Endothelial cell of umbilical vein (primary cell): ENCODE measurements around the gene GGT6. TPM values are rescaled to one million over a fixed set of nuclear protein-coding genes. Genes with fewer than 3 reads are reported as not detected.

Experiments
- BruUV-seq: library from RNA; stranded (reverse); fragments of 400-500 nt; replicated peaks from 2 replicates; lab custom pipeline; 2021; lab: Mats Ljungman, UMichigan
- CTCF ChIA-PET: fragments of 300-600, 350-600 bp; sonication (Branson Sonifier 250); formaldehyde crosslinking; loops from one replicate; lab custom pipeline; 2021; ENCODE audit warnings: antibody characterized with exemption, inconsistent platforms; lab: Charles Lee
- POLR2A ChIA-PET: fragments of 300-600, 350-600 bp; sonication (Branson Sonifier 250); formaldehyde crosslinking; loops from one replicate; lab custom pipeline; 2021; ENCODE audit warnings: antibody characterized with exemption, inconsistent platforms; lab: Charles Lee
- DNase-seq: peaks from one replicate; pipeline ENCODE4 v3.0.0-alpha.2; 2011; ENCODE audit warnings: low read depth, low spot score
- FAIRE-seq: peaks from 2 replicates; lab custom pipeline; 2011; peaks lifted over from hg19 to GRCh38; lab: Jason Lieb, UNC
- H2AFZ ChIP-seq: 2 replicates; pipeline ENCODE4 v1.6.0; 2012; ENCODE audit warnings: low read depth, low read length, control low read depth, inconsistent platforms
- H3K27ac ChIP-seq: 2 replicates; pipeline ENCODE4 v1.5.1; 2011; ENCODE audit warnings: low read depth, mild to moderate bottlenecking, control low read depth, low read length, moderate library complexity; ENCODE audit not compliant: insufficient read depth
- H3K27me3 ChIP-seq, 2 experiments: 2 replicates each; pipeline versions ENCODE4 v1.6.0 to v1.6.1; 2011; ENCODE audit warnings: low read length in 2 of 2, mixed read lengths in 1 of 2; ENCODE audit not compliant: control insufficient read depth in 2 of 2, insufficient read depth in 2 of 2
- H3K36me3 ChIP-seq, 2 experiments: 2 replicates in 1 of 2; 3 replicates in 1 of 2; pipeline ENCODE4 v1.5.1; 2011; ENCODE audit warnings: low read length in 2 of 2, mild to moderate bottlenecking in 1 of 2, moderate library complexity in 1 of 2; ENCODE audit not compliant: control insufficient read depth in 2 of 2, insufficient read depth in 2 of 2; ENCODE audit errors: extremely low read depth in 1 of 2
- H3K4me1 ChIP-seq: 3 replicates; pipeline ENCODE4 v1.5.1; 2011; ENCODE audit warnings: mild to moderate bottlenecking, low read length; ENCODE audit not compliant: control insufficient read depth, insufficient read depth; ENCODE audit errors: extremely low read depth
- H3K4me2 ChIP-seq: 2 replicates; pipeline ENCODE4 v1.6.1; 2011; ENCODE audit warnings: low read length, control low read depth, mixed read lengths; ENCODE audit not compliant: insufficient read depth
- H3K4me3 ChIP-seq, 3 experiments: fragments of 200-600 bp in 1 of 3; sonication (generic), shearing (Covaris generic) in 1 of 3; replicated peaks in 1 of 3; 2 replicates each; pipeline ENCODE4 v1.5.1; 2011 to 2016; ENCODE audit warnings: control low read depth in 3 of 3, low read length in 3 of 3, mild to moderate bottlenecking in 2 of 3, inconsistent platforms in 1 of 3, low read depth in 1 of 3, moderate library complexity in 1 of 3; ENCODE audit not compliant: insufficient read depth in 1 of 3
- H3K79me2 ChIP-seq: 2 replicates; pipeline ENCODE4 v1.6.0; 2012; ENCODE audit warnings: low read length, inconsistent platforms; ENCODE audit not compliant: control insufficient read depth, insufficient read depth
- H3K9ac ChIP-seq: replicated peaks from 2 replicates; pipeline ENCODE3; 2011; ENCODE audit warnings: low read length, control low read depth; ENCODE audit not compliant: insufficient read depth; ENCODE audit errors: extremely low read depth
- H3K9me1 ChIP-seq: replicated peaks from 3 replicates; pipeline ENCODE4 v1.6.0; 2011; ENCODE audit warnings: mild to moderate bottlenecking, low read length; ENCODE audit not compliant: control insufficient read depth, insufficient read depth; ENCODE audit errors: extremely low read depth
- H3K9me3 ChIP-seq: replicated peaks from 2 replicates; pipeline ENCODE4 v1.5.1; 2012; ENCODE audit warnings: low read length, inconsistent platforms; ENCODE audit not compliant: control insufficient read depth, insufficient read depth
- H4K20me1 ChIP-seq: replicated peaks from 2 replicates; pipeline ENCODE3; 2011; ENCODE audit warnings: mild to moderate bottlenecking, low read length; ENCODE audit not compliant: control insufficient read depth, insufficient read depth; ENCODE audit errors: extremely low read depth
- CTCF ChIP-seq, 2 donors: IDR thresholded peaks; 1 replicate in 1 of 2; 2 replicates in 1 of 2; pipeline ENCODE4 v1.5.1; 2011; ENCODE audit warnings: low read length in 2 of 2, mild to moderate bottlenecking in 2 of 2, moderate library complexity in 2 of 2, control low read depth in 1 of 2, inconsistent platforms in 1 of 2, low read depth in 1 of 2; ENCODE audit not compliant: insufficient read depth in 1 of 2; ENCODE audit errors: extremely low read depth in 1 of 2
- GATA2 ChIP-seq: IDR thresholded peaks from 2 replicates; pipeline ENCODE4 v1.7.0; 2011; ENCODE audit warnings: low read depth, mild to moderate bottlenecking, moderate library complexity, mixed read lengths, low read length; ENCODE audit not compliant: insufficient read length, insufficient read depth
- JUN ChIP-seq: IDR thresholded peaks from 2 replicates; pipeline ENCODE4 v1.6.1; 2011; ENCODE audit warnings: borderline replicate concordance, low read depth; ENCODE audit not compliant: insufficient read length, insufficient read depth
- POLR2A ChIP-seq: IDR thresholded peaks from 2 replicates; pipeline ENCODE4 v1.6.1; 2012; ENCODE audit warnings: low read depth, mild to moderate bottlenecking, control low read depth, low read length
- POLR2AphosphoS5 ChIP-seq: IDR thresholded peaks from 2 replicates; pipeline ENCODE4 v1.6.1; 2012; ENCODE audit warnings: low read depth, mild to moderate bottlenecking, control low read depth, low read length, moderate library complexity; ENCODE audit not compliant: insufficient read depth
- dilution Hi-C: fragments of 300-500 bp; cut with MboI; formaldehyde crosslinking; loops from one replicate; pipeline ENCODE4 v1.15.0; 2019; ENCODE audit warnings: low sequenced_read_pairs; ENCODE audit not compliant: extremely low pct_ligation_motif_present
- intact Hi-C: fragments of 100-400 bp; cut with micrococcal nuclease; formaldehyde crosslinking; loops from one replicate; pipeline ENCODE4 v1.10.0; 2022
- polyA plus RNA-seq, 4 experiments: library from polyadenylated mRNA; depleted of rRNA in 3 of 4; stranded (reverse) in 3 of 4; unstranded in 1 of 4; fragments of >200 nt; gene quantifications; 2 replicates each; pipeline versions ENCODE4 v1.2.1 to v1.2.3, GENCODE V29; 2011 to 2012; ENCODE audit warnings: missing spikeins in 1 of 4
- total RNA-seq: library from RNA; stranded (reverse); gene quantifications from 2 replicates; pipeline ENCODE4 v1.2.3, GENCODE V29; 2021

Gene GGT6
- total and polyA plus RNA-seq, 2 donors (not counting 3 experiments of a cell fraction or from before 2014, with no cell fraction given), result not detected

GRCh38 chr17:4566785-4567184, 6.4 kb upstream of the GGT6 start:
- no peaks in the 10 kb centered on the region for H3K79me2 ChIP-seq
- dilution Hi-C loops (no loop called here), intact Hi-C loops (loop anchor here (1.0 kb wide), 1 partner anchor 60 kb away; no protein-coding TSS in a partner anchor)
- no peak overlapping the region for H3K4me2 ChIP-seq
- H3K27ac ChIP-seq, result no peak overlapping the region
- DNase-seq, result peak; percentile 49
- no peaks in the 10 kb centered on the region for H3K9me1 ChIP-seq
- H3K9me3 ChIP-seq, result no peaks in the 10 kb centered on the region
- POLR2A ChIA-PET, result no interaction called here
- no peaks in the 10 kb centered on the region for H3K4me1 ChIP-seq
- peak; percentile 83 for FAIRE-seq
- H2AFZ ChIP-seq, result no peak overlapping the region
- TF ChIP-seq GATA2 (no peak), POLR2A (no peak), CTCF (IDR thresholded peaks at IDR 0.05; ENCODE audit: extremely low read depth in 1 of 2, insufficient read depth in 1 of 2, low read depth in 1 of 2, low read length in 2 of 2) (peak; percentile 57 to 78), POLR2AphosphoS5 (no peak), JUN (no peak)
- no peaks in the 10 kb centered on the region for H3K36me3 ChIP-seq
- H3K27me3 ChIP-seq, result peaks cover 0 to 5% of the 10 kb centered on the region in 2 experiments
- BruUV-seq, result no TSS peak
- H3K4me3 ChIP-seq, result no peak overlapping the region
- CTCF ChIA-PET, result interaction anchor here (0.6 to 6.7 kb wide), 63 partner anchors 9 to 404 kb away, joined by 3 to 213 read pairs (median 5); partner anchors contain the start of genes CHRNE, MYBBP1A, PSMB6 and SMTNL2
- H3K9ac ChIP-seq, result no peak overlapping the region
- H4K20me1 ChIP-seq, result no peaks in the 10 kb centered on the region
